Measurements from ENCODE around the gene ARHGAP33. TPM values are rescaled to one million over a fixed set of nuclear protein-coding genes. Genes with fewer than 3 reads are reported as not detected.
A peak's percentile ranks its signal among the peaks of the same experiment; 100 is the strongest.

ARHGAP33 gene
- total RNA-seq, 2 donors from 2014 or later, result 66.8 to 86.0 TPM

DNA sequence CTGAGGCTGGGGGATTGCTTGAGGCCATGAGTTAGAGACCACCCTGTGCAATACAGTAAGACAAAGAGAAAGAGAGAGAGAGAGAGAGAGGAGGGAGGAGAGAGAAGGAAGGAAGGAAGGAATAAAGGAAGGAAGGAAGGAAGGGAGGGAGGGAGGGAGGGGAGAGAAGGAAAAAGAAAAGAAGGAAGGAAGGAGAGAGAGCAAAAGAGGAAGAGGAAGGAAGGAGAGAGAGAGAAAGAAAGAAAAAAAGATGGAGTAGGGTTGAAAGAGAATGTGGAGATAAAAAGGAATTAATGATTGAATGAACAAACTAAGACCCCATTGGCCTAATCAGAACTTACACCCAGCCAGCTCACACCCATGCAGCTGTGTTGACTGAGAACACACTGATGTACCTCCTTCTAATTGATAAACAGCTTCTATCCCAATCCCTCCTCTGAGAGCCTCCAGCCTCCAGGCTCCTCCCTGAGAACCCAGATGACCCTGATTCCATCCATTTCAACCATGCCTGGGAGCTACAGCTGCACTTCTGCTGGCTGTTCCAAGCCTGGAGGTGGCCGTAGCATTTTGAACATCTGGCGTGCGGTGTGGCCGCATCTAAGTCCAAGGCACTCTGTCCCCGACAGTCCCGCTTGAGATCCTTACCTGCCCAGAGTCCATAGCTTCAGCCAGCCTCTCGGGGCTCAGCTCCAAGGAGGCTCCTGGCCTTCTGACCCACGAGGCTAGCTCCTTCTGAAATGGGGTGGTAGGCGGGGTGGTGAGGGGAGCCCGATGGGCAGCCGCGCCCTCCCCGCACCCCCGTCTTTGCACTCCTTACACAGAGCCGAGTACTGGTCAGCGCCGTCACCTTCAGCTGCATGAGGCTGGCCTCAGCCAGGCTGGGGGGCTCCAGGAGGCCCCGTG is 36.2 kb downstream of the ARHGAP33 start:
- no peaks in the 10 kb centered on the region for H3K36me3 Mint-ChIP-seq (ENCODE audit: insufficient read depth in 2 of 2)
- H3K9me3 Mint-ChIP-seq, result no peaks in the 10 kb centered on the region
- ATAC-seq (replicated peaks in 1 of 2) (no peak), DNase-seq (no peak)
- H3K4me1 Mint-ChIP-seq (ENCODE audit: low read depth), result no peaks in the 10 kb centered on the region
- no peak overlapping the region for H3K27ac Mint-ChIP-seq
- H3K4me3 Mint-ChIP-seq, result no peak overlapping the region
- peaks cover 25% of the 10 kb centered on the region for H3K27me3 Mint-ChIP-seq (ENCODE audit: low read depth)

DNA sequence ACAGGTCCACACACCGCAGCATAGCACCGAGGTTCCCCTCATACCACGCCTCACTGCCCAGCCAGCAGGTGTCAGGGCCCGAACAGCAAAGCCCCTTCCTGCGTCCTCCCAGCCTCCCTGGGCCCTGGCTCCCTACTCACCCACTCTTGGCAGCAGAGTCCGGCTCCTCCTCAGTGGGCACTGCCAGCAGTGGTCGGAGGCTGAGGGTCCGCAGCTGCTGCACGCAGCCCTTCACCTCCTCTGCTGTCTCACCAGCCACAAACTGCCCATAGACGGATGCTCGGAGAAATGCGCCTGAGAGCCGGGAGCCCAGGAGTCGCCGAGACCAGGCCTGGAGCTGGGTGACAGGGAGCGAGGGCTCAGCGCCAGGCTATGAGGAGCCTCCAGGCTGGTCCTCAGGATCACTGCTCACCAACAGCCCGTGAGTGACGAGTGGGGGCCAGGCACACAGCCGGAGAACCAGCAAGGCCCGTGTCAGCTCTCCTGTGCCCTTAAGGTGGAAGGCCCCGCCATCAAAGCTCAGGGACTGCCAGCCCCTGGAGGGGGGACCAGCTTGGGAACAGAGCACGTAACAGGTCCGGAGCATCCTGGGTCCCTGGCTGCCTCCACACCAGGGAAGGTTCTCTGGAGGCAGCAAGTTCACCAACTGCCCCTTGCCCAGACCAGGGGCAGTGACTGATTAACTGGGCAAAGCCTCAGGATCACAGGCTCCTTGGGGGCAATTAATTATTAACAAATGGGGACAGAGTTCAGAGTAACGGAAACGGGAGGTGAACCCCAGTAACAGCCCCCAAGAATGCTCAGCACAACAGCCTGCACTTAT is 37.1 kb downstream of the ARHGAP33 start, which contains the start of gene PRODH2:
Gene PRODH2 (minus strand): TSS at position 626 of the 823 bp plus-strand sequence. CDS start 40 bp downstream, at position 586.
- DNase-seq, result no peak
- Mint-ChIP-seq H3K27ac (no peak within 1 kb of the TSS), H3K27me3 (ENCODE audit: low read depth) (peaks cover 26% of the 10 kb centered on the region), H3K9me3 (no peaks in the 10 kb centered on the region), H3K4me3 (no peak within 1 kb of the TSS), H3K36me3 (ENCODE audit: insufficient read depth in 2 of 2) (no peaks in the 10 kb centered on the region), H3K4me1 (ENCODE audit: low read depth) (no peaks in the 10 kb centered on the region)
- ATAC-seq (replicated peaks in 1 of 2), result no peak

DNA sequence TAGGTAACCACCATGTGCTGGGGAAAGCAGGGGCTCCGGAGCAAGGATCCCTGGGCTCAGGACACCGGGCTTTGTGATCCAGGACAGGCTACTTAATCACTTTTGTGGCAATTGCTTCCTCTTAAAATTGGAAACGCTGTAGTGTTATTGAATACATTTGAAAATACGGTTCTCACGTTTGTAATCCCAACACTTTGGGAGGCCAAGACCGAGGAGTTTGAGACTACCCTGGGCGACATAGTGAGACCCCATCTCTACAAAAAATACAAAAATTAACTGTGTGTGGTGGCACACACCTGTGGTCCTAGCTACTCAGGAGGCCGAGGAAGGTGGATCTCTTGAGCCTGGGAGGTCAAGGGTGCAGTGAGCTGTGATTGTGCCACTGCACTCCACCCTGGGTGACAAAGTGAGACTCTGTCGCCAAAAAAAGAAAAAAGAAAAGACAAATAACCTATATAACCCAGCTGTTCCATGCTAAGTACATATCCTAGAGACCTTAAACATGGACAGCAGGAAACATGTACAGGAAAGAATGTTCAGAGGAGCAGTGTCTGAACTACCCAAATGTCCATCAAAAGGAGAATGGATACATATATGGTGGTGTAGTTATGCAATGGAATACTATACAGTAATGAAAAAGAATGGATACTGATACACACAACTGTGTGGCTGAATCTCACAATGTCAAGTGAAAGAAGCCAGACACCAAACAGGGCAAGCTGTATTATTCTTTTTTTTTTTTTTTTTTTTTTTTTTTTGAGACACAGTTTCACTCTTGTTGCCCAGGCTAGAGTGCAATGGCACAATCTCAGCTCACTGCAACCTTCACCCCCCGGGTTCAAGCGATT is 37.9 kb downstream of the ARHGAP33 start:
- DNase-seq, result no peak
- ATAC-seq (replicated peaks in 1 of 2), result no peak
- Mint-ChIP-seq H3K36me3 (ENCODE audit: insufficient read depth in 2 of 2) (no peaks in the 10 kb centered on the region), H3K4me3 (no peak overlapping the region), H3K27ac (no peak overlapping the region), H3K27me3 (ENCODE audit: low read depth) (peaks cover 29% of the 10 kb centered on the region), H3K4me1 (ENCODE audit: low read depth) (no peaks in the 10 kb centered on the region), H3K9me3 (no peaks in the 10 kb centered on the region)

GRCh38 chr19:35816262-35816661 is 40.9 kb downstream of the ARHGAP33 start:
- peaks cover 18% of the 10 kb centered on the region for H3K27me3 Mint-ChIP-seq (ENCODE audit: low read depth)
- no peaks in the 10 kb centered on the region for H3K36me3 Mint-ChIP-seq (ENCODE audit: insufficient read depth in 2 of 2)
- H3K9me3 Mint-ChIP-seq, result no peaks in the 10 kb centered on the region
- no peak overlapping the region for H3K4me3 Mint-ChIP-seq
- H3K4me1 Mint-ChIP-seq (ENCODE audit: low read depth), result no peaks in the 10 kb centered on the region
- no peak overlapping the region for H3K27ac Mint-ChIP-seq
- no peak for ATAC-seq (replicated peaks in 1 of 2)
- DNase-seq, result no peak

GRCh38 chr19:35816846-35817245 is 41.5 kb downstream of the ARHGAP33 start:
- no peak for ATAC-seq (replicated peaks in 1 of 2)
- H3K4me1 Mint-ChIP-seq (ENCODE audit: low read depth), result no peaks in the 10 kb centered on the region
- DNase-seq, result no peak
- H3K27me3 Mint-ChIP-seq (ENCODE audit: low read depth), result peaks cover 14% of the 10 kb centered on the region
- H3K4me3 Mint-ChIP-seq, result no peak overlapping the region
- no peak overlapping the region for H3K27ac Mint-ChIP-seq
- no peaks in the 10 kb centered on the region for H3K9me3 Mint-ChIP-seq
- no peaks in the 10 kb centered on the region for H3K36me3 Mint-ChIP-seq (ENCODE audit: insufficient read depth in 2 of 2)

DNA sequence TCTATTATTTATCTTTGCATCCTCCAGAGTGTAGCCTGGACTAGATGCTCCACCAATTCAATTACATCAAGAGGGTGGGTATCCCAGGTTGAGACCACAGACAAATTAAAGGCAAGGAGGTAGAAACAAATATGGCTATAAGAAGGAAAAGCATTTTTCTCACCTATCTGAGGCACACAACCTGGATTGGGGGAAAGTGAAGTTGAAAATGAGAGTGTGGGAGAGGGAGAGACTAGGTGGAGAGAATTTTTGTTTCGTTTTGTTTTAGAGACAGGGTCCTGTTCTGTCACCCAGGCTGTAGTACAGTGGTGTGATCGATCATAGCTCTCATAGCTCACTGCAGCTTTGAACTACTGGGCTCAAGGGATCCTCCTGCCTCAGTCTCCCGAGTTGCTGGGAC is 43.1 kb downstream of the ARHGAP33 start:
- H3K27me3 Mint-ChIP-seq (ENCODE audit: low read depth), result peaks cover 25% of the 10 kb centered on the region
- H3K4me3 Mint-ChIP-seq, result no peak overlapping the region
- no peaks in the 10 kb centered on the region for H3K36me3 Mint-ChIP-seq (ENCODE audit: insufficient read depth in 2 of 2)
- H3K27ac Mint-ChIP-seq, result no peak overlapping the region
- DNase-seq, result no peak
- no peaks in the 10 kb centered on the region for H3K9me3 Mint-ChIP-seq
- no peaks in the 10 kb centered on the region for H3K4me1 Mint-ChIP-seq (ENCODE audit: low read depth)
- no peak for ATAC-seq (replicated peaks in 1 of 2)

GRCh38 chr19:35822579-35822978 is 47.2 kb downstream of the ARHGAP33 start:
- Mint-ChIP-seq H3K4me3 (no peak overlapping the region), H3K27ac (no peak overlapping the region), H3K36me3 (ENCODE audit: insufficient read depth in 2 of 2) (no peaks in the 10 kb centered on the region), H3K27me3 (ENCODE audit: low read depth) (peaks cover 25% of the 10 kb centered on the region), H3K9me3 (no peaks in the 10 kb centered on the region), H3K4me1 (ENCODE audit: low read depth) (no peaks in the 10 kb centered on the region)
- ATAC-seq (replicated peaks in 1 of 2) (no peak), DNase-seq (no peak)

DNA sequence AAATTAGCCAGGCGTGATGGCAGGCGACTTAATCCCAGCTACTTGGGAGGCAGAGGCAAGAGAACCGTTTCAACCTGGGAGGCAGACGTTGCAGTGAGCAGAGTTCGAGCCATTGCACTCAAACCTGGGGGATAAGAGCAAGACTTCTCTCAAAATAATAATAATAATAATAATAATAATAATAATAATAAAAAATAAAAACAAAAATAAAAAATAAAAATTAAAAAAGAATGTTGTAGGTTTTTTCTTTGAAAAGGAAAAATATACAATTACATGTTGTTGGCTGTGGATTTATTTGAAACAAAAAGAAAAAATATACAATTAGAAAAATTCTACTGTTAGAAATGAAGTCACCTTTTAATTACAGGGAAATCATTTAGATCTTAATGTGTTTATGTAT is 48.8 kb downstream of the ARHGAP33 start:
- ATAC-seq (replicated peaks in 1 of 2) (no peak), DNase-seq (no peak)
- no peaks in the 10 kb centered on the region for H3K9me3 Mint-ChIP-seq
- H3K4me3 Mint-ChIP-seq, result no peak overlapping the region
- no peak overlapping the region for H3K27ac Mint-ChIP-seq
- peaks cover 17% of the 10 kb centered on the region for H3K27me3 Mint-ChIP-seq (ENCODE audit: low read depth)
- no peaks in the 10 kb centered on the region for H3K36me3 Mint-ChIP-seq (ENCODE audit: insufficient read depth in 2 of 2)
- H3K4me1 Mint-ChIP-seq (ENCODE audit: low read depth), result no peaks in the 10 kb centered on the region

DNA sequence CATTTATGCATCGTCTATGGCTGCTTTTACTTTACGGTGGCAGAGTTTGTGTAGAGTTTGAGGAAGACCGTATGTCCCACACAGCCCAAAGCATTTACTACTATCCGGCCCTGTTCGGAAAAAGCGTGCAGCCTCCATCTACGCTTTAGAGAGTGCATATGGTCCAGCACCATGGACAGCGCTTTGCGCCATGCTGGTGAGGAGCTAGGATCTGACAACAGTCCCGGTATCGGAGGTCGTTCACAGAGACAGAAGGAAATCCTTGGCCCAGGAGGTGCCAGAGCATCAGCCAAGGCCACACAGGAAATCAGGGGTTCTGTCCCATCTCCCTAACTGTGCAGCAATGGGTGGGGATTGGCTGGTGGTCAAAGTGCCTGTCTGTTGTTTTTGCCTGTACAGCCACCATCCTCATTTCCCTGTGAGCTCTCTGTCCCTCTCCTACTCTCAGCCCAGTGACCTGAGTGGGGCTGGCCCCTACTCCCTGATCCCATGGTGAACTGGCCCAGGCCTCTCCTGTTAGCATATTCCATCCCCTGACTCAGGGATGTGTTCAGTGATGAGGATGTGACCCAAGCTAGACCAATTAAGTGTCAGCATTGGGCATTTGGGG is 53.4 kb downstream of the ARHGAP33 start:
- no peaks in the 10 kb centered on the region for H3K4me1 Mint-ChIP-seq (ENCODE audit: low read depth)
- H3K27ac Mint-ChIP-seq, result no peak overlapping the region
- no peak overlapping the region for H3K4me3 Mint-ChIP-seq
- DNase-seq (peak; percentile 44 to 53), ATAC-seq (replicated peaks in 1 of 2) (no peak)
- no peaks in the 10 kb centered on the region for H3K36me3 Mint-ChIP-seq (ENCODE audit: insufficient read depth in 2 of 2)
- H3K9me3 Mint-ChIP-seq, result no peaks in the 10 kb centered on the region
- peaks cover 14% of the 10 kb centered on the region for H3K27me3 Mint-ChIP-seq (ENCODE audit: low read depth)

GRCh38 chr19:35830986-35831385 is 55.6 kb downstream of the ARHGAP33 start:
- Mint-ChIP-seq H3K4me1 (ENCODE audit: low read depth) (no peaks in the 10 kb centered on the region), H3K27ac (no peak overlapping the region), H3K9me3 (no peaks in the 10 kb centered on the region), H3K4me3 (no peak overlapping the region), H3K36me3 (ENCODE audit: insufficient read depth in 2 of 2) (no peaks in the 10 kb centered on the region), H3K27me3 (ENCODE audit: low read depth) (peaks cover 15% of the 10 kb centered on the region)
- no peak for ATAC-seq (replicated peaks in 1 of 2)
- DNase-seq, result no peak

DNA sequence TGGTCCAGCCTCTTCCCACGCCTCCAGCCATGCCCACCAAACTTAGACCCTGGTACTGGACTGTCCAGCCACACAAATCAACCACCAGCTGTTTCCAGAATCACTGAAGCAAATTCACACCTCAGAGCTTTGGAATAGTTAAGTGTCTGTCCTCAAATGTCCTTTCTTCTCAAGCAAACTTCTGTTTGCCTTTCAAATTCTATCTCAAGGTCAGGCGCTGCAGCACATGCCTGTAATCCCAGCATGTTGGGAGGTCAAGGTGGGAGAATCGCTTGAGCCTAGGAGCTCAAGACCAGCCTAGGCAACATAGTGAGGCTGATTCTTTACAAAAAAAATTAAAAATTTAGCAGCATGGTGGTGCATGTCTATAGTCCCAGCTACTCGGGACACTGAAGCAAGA is 56.7 kb downstream of the ARHGAP33 start:
- no peak for DNase-seq
- no peaks in the 10 kb centered on the region for H3K9me3 Mint-ChIP-seq
- peaks cover 23% of the 10 kb centered on the region for H3K27me3 Mint-ChIP-seq (ENCODE audit: low read depth)
- no peak for ATAC-seq (replicated peaks in 1 of 2)
- H3K4me3 Mint-ChIP-seq, result no peak overlapping the region
- no peak overlapping the region for H3K27ac Mint-ChIP-seq
- no peaks in the 10 kb centered on the region for H3K4me1 Mint-ChIP-seq (ENCODE audit: low read depth)
- no peaks in the 10 kb centered on the region for H3K36me3 Mint-ChIP-seq (ENCODE audit: insufficient read depth in 2 of 2)

DNA sequence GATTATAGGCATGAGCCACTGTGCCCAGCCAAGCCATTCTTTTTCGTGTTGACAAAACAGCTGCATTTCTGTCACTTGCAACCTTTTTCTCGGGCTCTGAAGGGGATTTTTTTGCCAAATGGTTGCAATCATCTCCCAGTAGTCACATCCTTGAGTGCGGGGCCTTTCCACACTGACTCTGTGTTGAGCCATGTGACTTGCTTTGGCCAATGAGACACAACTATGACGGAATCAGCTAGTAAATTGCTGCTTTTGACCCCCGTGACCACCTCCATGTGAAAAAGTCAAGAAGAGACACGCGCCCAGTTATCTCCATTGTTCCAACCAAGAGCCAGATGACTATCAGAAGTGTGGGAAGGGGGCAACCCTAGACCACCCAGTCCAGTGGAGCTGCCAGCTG is 58.6 kb downstream of the ARHGAP33 start:
- no peaks in the 10 kb centered on the region for H3K36me3 Mint-ChIP-seq (ENCODE audit: insufficient read depth in 2 of 2)
- peaks cover 23% of the 10 kb centered on the region for H3K27me3 Mint-ChIP-seq (ENCODE audit: low read depth)
- peaks cover 0 to 1% of the 10 kb centered on the region in 2 donors for H3K9me3 Mint-ChIP-seq
- H3K27ac Mint-ChIP-seq, result no peak overlapping the region
- no peak overlapping the region for H3K4me3 Mint-ChIP-seq
- no peaks in the 10 kb centered on the region for H3K4me1 Mint-ChIP-seq (ENCODE audit: low read depth)
- DNase-seq (no peak), ATAC-seq (replicated peaks in 1 of 2) (no peak)

All from activated T-cell treated with anti-CD3 and anti-CD28 coated beads, Interleukin-2, amount 50 U/mL, for 72 hours (primary cell).